Panc1 (cell line): Measurements from ENCODE around the gene PCNT.

Source experiments
- CTCF ChIP-seq: fragments of 450-650 bp; IDR thresholded peaks from 2 replicates; pipeline ENCODE4 v1.5.1; 2017; ENCODE audit warnings: mild to moderate bottlenecking
- POLR2AphosphoS5 ChIP-seq: IDR thresholded peaks from 2 replicates; pipeline ENCODE4 v1.6.1; 2012; ENCODE audit warnings: mild to moderate bottlenecking, low read depth, low read length, moderate library complexity
- REST ChIP-seq, 2 experiments: IDR thresholded peaks; 2 replicates each; pipeline ENCODE4 v1.6.1; 2011 to 2012; ENCODE audit warnings: low read depth in 2 of 2, control low read depth in 1 of 2, low read length in 1 of 2, mild to moderate bottlenecking in 1 of 2, moderate library complexity in 1 of 2; ENCODE audit not compliant: insufficient read depth in 1 of 2
- SIN3A ChIP-seq: IDR thresholded peaks from 2 replicates; pipeline ENCODE4 v1.6.1; 2012; ENCODE audit warnings: low read depth, mild to moderate bottlenecking, low read length, moderate library complexity, borderline replicate concordance; ENCODE audit not compliant: insufficient read depth
- TCF7L2 ChIP-seq: IDR thresholded peaks from 2 replicates; pipeline ENCODE4 v1.6.1; 2011; ENCODE audit warnings: mild to moderate bottlenecking, low read depth, low read length, inconsistent platforms

GRCh38 chr21:46355161-46356004 lies 31.4 kb downstream of the PCNT start:
- no peak for TF ChIP-seq CTCF
- TF ChIP-seq REST (IDR thresholded peaks at IDR 0.05; ENCODE audit: insufficient read depth in 1 of 2, low read depth in 2 of 2, low read length in 1 of 2) = no peak
- no peak for TF ChIP-seq POLR2AphosphoS5
- no peak for TF ChIP-seq SIN3A
- TF ChIP-seq TCF7L2 = no peak
